DND-41 (cell line): Measurements from ENCODE around the gene LURAP1L.

Source experiments
- ATAC-seq: fragments of 200-7000 bp; cut with Tn5 transposase; 3 replicates; pipeline ENCODE4 v1.9.1; 2021; ENCODE audit warnings: low read depth; ENCODE audit not compliant: insufficient read depth
- DNase-seq: peaks from one replicate; pipeline ENCODE4 v3.0.0-alpha.2; 2020
- H2AFZ ChIP-seq: 2 replicates; pipeline ENCODE4 v1.6.0; 2012; ENCODE audit warnings: low read depth, low read length
- H3K27ac ChIP-seq: 2 replicates; pipeline ENCODE4 v1.5.1; 2012; ENCODE audit warnings: low read length, inconsistent platforms
- H3K27me3 ChIP-seq: fragments of 200-600 bp; sonication (generic); 2 replicates; pipeline ENCODE4 v1.6.0; 2012; ENCODE audit warnings: low read length, mild to moderate bottlenecking, inconsistent platforms; ENCODE audit not compliant: insufficient read depth, poor library complexity
- H3K36me3 ChIP-seq: 2 replicates; pipeline ENCODE4 v1.5.1; 2012; ENCODE audit warnings: low read length, inconsistent platforms; ENCODE audit not compliant: insufficient read depth
- H3K4me1 ChIP-seq: 2 replicates; pipeline ENCODE4 v1.5.1; 2012; ENCODE audit warnings: mild to moderate bottlenecking, low read length; ENCODE audit not compliant: insufficient read depth
- H3K4me2 ChIP-seq: 2 replicates; pipeline ENCODE4 v1.6.0; 2012; ENCODE audit warnings: mild to moderate bottlenecking, moderate library complexity, low read length, inconsistent platforms; ENCODE audit not compliant: insufficient read depth
- H3K4me3 ChIP-seq, 2 experiments: fragments of 200-600 bp in 1 of 2; shearing (Covaris generic) in 1 of 2; 2 replicates each; pipeline ENCODE4 v1.5.1; 2012 to 2016; ENCODE audit warnings: inconsistent platforms in 2 of 2, low read length in 2 of 2, mild to moderate bottlenecking in 2 of 2, low read depth in 1 of 2, moderate library complexity in 1 of 2
- H3K79me2 ChIP-seq: 2 replicates; pipeline ENCODE4 v1.6.0; 2012; ENCODE audit warnings: low read length, inconsistent platforms; ENCODE audit not compliant: insufficient read depth
- H3K9ac ChIP-seq: 2 replicates; pipeline ENCODE4 v1.6.0; 2012; ENCODE audit warnings: low read depth, mild to moderate bottlenecking, inconsistent platforms, low read length, moderate library complexity
- H3K9me3 ChIP-seq: 2 replicates; pipeline ENCODE4 v1.5.1; 2012; ENCODE audit warnings: low read length, moderate library complexity, mild to moderate bottlenecking, inconsistent platforms; ENCODE audit not compliant: insufficient read depth, severe bottlenecking
- H4K20me1 ChIP-seq: 2 replicates; pipeline ENCODE4 v1.6.0; 2012; ENCODE audit warnings: low read length; ENCODE audit not compliant: insufficient read depth
- CTCF ChIP-seq: IDR thresholded peaks from 2 replicates; pipeline ENCODE4 v1.5.1; 2012; ENCODE audit warnings: borderline replicate concordance, low read length, moderate library complexity, mild to moderate bottlenecking; ENCODE audit not compliant: poor library complexity, severe bottlenecking; ENCODE audit errors: extremely low read depth
- EZH2 ChIP-seq: IDR thresholded peaks from 3 replicates; pipeline ENCODE4 v1.6.1; 2012; ENCODE audit warnings: borderline replicate concordance, low read depth, mild to moderate bottlenecking, moderate library complexity, low read length, inconsistent platforms; ENCODE audit not compliant: severe bottlenecking

LURAP1L gene

GRCh38 chr9:12773562-12773961 is 1.3 kb upstream of the LURAP1L start:
- no peak for DNase-seq
- Histone ChIP-seq H3K4me2 (no peak overlapping the region), H3K27ac (no peak overlapping the region), H2AFZ (no peak overlapping the region), H3K79me2 (no peaks in the 10 kb centered on the region), H3K4me1 (no peaks in the 10 kb centered on the region), H3K36me3 (no peaks in the 10 kb centered on the region), H3K4me3 (no peak overlapping the region), H3K9ac (no peak overlapping the region), H4K20me1 (no peaks in the 10 kb centered on the region), H3K9me3 (no peaks in the 10 kb centered on the region), H3K27me3 (no peaks in the 10 kb centered on the region)
- TF ChIP-seq EZH2 = no peak
- TF ChIP-seq CTCF = no peak
- ATAC-seq = no peak

GRCh38 chr9:12775679-12776512 is 1.1 kb downstream of the LURAP1L start:
- H3K9me3 ChIP-seq = no peaks in the 10 kb centered on the region
- TF ChIP-seq CTCF (no peak), EZH2 (no peak)
- no peaks in the 10 kb centered on the region for H3K79me2 ChIP-seq
- no peak overlapping the region for H3K9ac ChIP-seq
- no peak overlapping the region for H2AFZ ChIP-seq
- no peak for DNase-seq
- no peak overlapping the region for H3K4me3 ChIP-seq
- H3K27ac ChIP-seq = no peak overlapping the region
- H3K4me2 ChIP-seq = no peak overlapping the region
- no peaks in the 10 kb centered on the region for H4K20me1 ChIP-seq
- no peaks in the 10 kb centered on the region for H3K4me1 ChIP-seq
- no peaks in the 10 kb centered on the region for H3K27me3 ChIP-seq
- no peak for ATAC-seq
- no peaks in the 10 kb centered on the region for H3K36me3 ChIP-seq

- no peak overlapping the region for H3K4me3 ChIP-seq
- no peaks in the 10 kb centered on the region for H3K4me1 ChIP-seq
- DNase-seq = no peak
- ATAC-seq = no peak
- no peaks in the 10 kb centered on the region for H3K9me3 ChIP-seq
- H3K9ac ChIP-seq = no peak overlapping the region
- no peak overlapping the region for H3K4me2 ChIP-seq
- H3K36me3 ChIP-seq = no peaks in the 10 kb centered on the region
- no peak overlapping the region for H2AFZ ChIP-seq
- H3K27me3 ChIP-seq = no peaks in the 10 kb centered on the region
- no peak for TF ChIP-seq CTCF
- no peak for TF ChIP-seq EZH2
- no peaks in the 10 kb centered on the region for H4K20me1 ChIP-seq
- no peak overlapping the region for H3K27ac ChIP-seq
- no peaks in the 10 kb centered on the region for H3K79me2 ChIP-seq
These were observed 1.8 kb downstream of the LURAP1L start for GRCh38 chr9:12776513-12777055.
